GM19023 (cell line): ENCODE measurements around the gene RARRES2.
"Not testable (repeated sequence)": the region's sequence is repeated elsewhere in the genome, so short reads cannot be mapped to it uniquely, and the experiment has no call there.

Experiments used
- ATAC-seq: cut with Tn5 transposase; IDR thresholded peaks from one replicate; pipeline ENCODE4 v1.9.1; 2021; ENCODE audit warnings: mild to moderate bottlenecking, moderate library complexity; ENCODE audit not compliant: unreplicated experiment

RARRES2 gene

GRCh38 chr7:150322833-150323681, 18.4 kb downstream of the RARRES2 start, which contains the start of the genes ACTR3C and LRRC61:
TSS of gene ACTR3C (minus strand) at chr7:150323545. CDS start at chr7:150295296, 28,249 bp downstream.
TSS of gene LRRC61 (plus strand) at chr7:150323355. CDS start at chr7:150336862, 13,507 bp downstream.
- ATAC-seq = peak; percentile 60

- ATAC-seq = no peak
Observed at GRCh38 chr7:150322114-150322832, 19.2 kb downstream of the RARRES2 start.

GRCh38 chr7:150321788-150322113, 19.7 kb downstream of the RARRES2 start:
- ATAC-seq = no peak

GRCh38 chr7:150317748-150318444, 23.5 kb downstream of the RARRES2 start:
- no peak for ATAC-seq

- ATAC-seq = not testable (repeated sequence)
Observed at GRCh38 chr7:150316987-150317386, 24.4 kb downstream of the RARRES2 start.

- ATAC-seq = no peak
Observed at GRCh38 chr7:150314639-150315239, 26.7 kb downstream of the RARRES2 start.

GRCh38 chr7:150313870-150314269, 27.6 kb downstream of the RARRES2 start:
- ATAC-seq = no peak

GRCh38 chr7:150313367-150313809, 28.0 kb downstream of the RARRES2 start:
- ATAC-seq = no peak

- not testable (repeated sequence) for ATAC-seq
Observed at GRCh38 chr7:150312649-150313366, 28.6 kb downstream of the RARRES2 start.

- ATAC-seq = no peak
Observed at GRCh38 chr7:150311711-150312110, 29.7 kb downstream of the RARRES2 start.

- no peak for ATAC-seq
Observed at GRCh38 chr7:150311146-150311545, 30.3 kb downstream of the RARRES2 start.

- no peak for ATAC-seq
Observed at GRCh38 chr7:150308575-150308974, 32.9 kb downstream of the RARRES2 start.

GRCh38 chr7:150307904-150308303, 33.5 kb downstream of the RARRES2 start:
- no peak for ATAC-seq

- no peak for ATAC-seq
Observed at GRCh38 chr7:150307129-150307528, 34.3 kb downstream of the RARRES2 start.

- not testable (repeated sequence) for ATAC-seq
Observed at GRCh38 chr7:150306377-150306776, 35.1 kb downstream of the RARRES2 start.

- not testable (repeated sequence) for ATAC-seq
Observed at GRCh38 chr7:150305903-150306284, 35.5 kb downstream of the RARRES2 start.

- ATAC-seq = not testable (repeated sequence)
Observed at GRCh38 chr7:150305259-150305902, 36.0 kb downstream of the RARRES2 start.

- ATAC-seq = not testable (repeated sequence)
Observed at GRCh38 chr7:150304499-150305258, 36.8 kb downstream of the RARRES2 start.

- not testable (repeated sequence) for ATAC-seq
Observed at GRCh38 chr7:150302908-150303310, 38.5 kb downstream of the RARRES2 start.
